Measurements from ENCODE around the gene FBL.

DNA sequence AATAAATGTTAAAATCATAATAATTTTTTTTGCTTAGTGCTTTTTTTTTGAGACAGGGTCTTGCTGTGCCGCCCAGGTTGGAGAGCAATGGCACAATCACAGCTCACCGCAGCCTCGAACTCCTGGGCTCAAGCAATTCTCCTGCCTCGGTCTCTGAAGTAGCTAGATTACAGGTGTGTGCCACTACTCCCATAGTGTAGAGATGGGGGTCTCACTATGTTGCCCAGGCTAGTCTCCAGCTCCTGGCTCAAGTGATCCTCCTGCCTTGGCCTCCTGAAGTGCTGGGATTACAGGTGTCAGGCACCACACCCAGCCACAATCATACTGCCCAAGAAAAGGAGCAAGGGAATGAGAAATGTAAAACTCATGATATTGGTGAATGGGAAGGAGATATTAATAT is 5.1 kb downstream of the FBL start:
- TF ChIP-seq, protein P1, sequence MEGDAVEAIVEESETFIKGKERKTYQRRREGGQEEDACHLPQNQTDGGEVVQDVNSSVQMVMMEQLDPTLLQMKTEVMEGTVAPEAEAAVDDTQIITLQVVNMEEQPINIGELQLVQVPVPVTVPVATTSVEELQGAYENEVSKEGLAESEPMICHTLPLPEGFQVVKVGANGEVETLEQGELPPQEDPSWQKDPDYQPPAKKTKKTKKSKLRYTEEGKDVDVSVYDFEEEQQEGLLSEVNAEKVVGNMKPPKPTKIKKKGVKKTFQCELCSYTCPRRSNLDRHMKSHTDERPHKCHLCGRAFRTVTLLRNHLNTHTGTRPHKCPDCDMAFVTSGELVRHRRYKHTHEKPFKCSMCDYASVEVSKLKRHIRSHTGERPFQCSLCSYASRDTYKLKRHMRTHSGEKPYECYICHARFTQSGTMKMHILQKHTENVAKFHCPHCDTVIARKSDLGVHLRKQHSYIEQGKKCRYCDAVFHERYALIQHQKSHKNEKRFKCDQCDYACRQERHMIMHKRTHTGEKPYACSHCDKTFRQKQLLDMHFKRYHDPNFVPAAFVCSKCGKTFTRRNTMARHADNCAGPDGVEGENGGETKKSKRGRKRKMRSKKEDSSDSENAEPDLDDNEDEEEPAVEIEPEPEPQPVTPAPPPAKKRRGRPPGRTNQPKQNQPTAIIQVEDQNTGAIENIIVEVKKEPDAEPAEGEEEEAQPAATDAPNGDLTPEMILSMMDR (conservative IDR thresholded peaks at IDR 0.05; ENCODE audit: low read length), result no peak
- TF ChIP-seq EZH2phosphoT487 (IDR thresholded peaks at IDR 0.05; ENCODE audit: borderline replicate concordance, low read depth, low read length), result no peak
